ENCODE data around the gene TPGS2.

Gene TPGS2

GRCh38 chr18:36792634-36793283, 36.0 kb downstream of the TPGS2 start:
- Histone ChIP-seq H3K4me1 (ENCODE audit: control insufficient read depth, insufficient read depth, low read length) (no peaks in the 10 kb centered on the region), H3K9ac (ENCODE audit: low read length) (no peak overlapping the region), H3K36me3 (ENCODE audit: control insufficient read depth, insufficient read depth, low read length) (peaks cover 10% of the 10 kb centered on the region), H3K4me3 (ENCODE audit: low read length) (no peak overlapping the region), H3K27ac (ENCODE audit: low read depth, low read length) (no peak overlapping the region), H3K27me3 (ENCODE audit: control insufficient read depth, insufficient read depth, low read length) (no peaks in the 10 kb centered on the region)

GRCh38 chr18:36786686-36787085, 42.1 kb downstream of the TPGS2 start:
- no peaks in the 10 kb centered on the region for H3K27me3 ChIP-seq (ENCODE audit: control insufficient read depth, insufficient read depth, low read length)
- H3K9ac ChIP-seq (ENCODE audit: low read length) = no peak overlapping the region
- peaks cover 3% of the 10 kb centered on the region for H3K36me3 ChIP-seq (ENCODE audit: control insufficient read depth, insufficient read depth, low read length)
- no peaks in the 10 kb centered on the region for H3K4me1 ChIP-seq (ENCODE audit: control insufficient read depth, insufficient read depth, low read length)
- no peak overlapping the region for H3K4me3 ChIP-seq (ENCODE audit: low read length)
- H3K27ac ChIP-seq (ENCODE audit: low read depth, low read length) = no peak overlapping the region

- no peaks in the 10 kb centered on the region for H3K4me1 ChIP-seq (ENCODE audit: control insufficient read depth, insufficient read depth, low read length)
- H3K27ac ChIP-seq (ENCODE audit: low read depth, low read length) = no peak overlapping the region
- H3K9ac ChIP-seq (ENCODE audit: low read length) = no peak overlapping the region
Measured at GRCh38 chr18:36783792-36784191, 45.0 kb downstream of the TPGS2 start.

GRCh38 chr18:36782710-36783109, 46.1 kb downstream of the TPGS2 start:
- no peak overlapping the region for H3K9ac ChIP-seq (ENCODE audit: low read length)
- no peak overlapping the region for H3K27ac ChIP-seq (ENCODE audit: low read depth, low read length)
- peaks cover 7% of the 10 kb centered on the region for H3K36me3 ChIP-seq (ENCODE audit: control insufficient read depth, insufficient read depth, low read length)
- no peaks in the 10 kb centered on the region for H3K4me1 ChIP-seq (ENCODE audit: control insufficient read depth, insufficient read depth, low read length)
- H3K27me3 ChIP-seq (ENCODE audit: control insufficient read depth, insufficient read depth, low read length) = no peaks in the 10 kb centered on the region
- H3K4me3 ChIP-seq (ENCODE audit: low read length) = no peak overlapping the region

More at GRCh38 chr18:36783792-36784191, 45.0 kb downstream of the TPGS2 start:
- H3K27me3 ChIP-seq (ENCODE audit: control insufficient read depth, insufficient read depth, low read length) = no peaks in the 10 kb centered on the region
- H3K4me3 ChIP-seq (ENCODE audit: low read length) = no peak overlapping the region
- peaks cover 7% of the 10 kb centered on the region for H3K36me3 ChIP-seq (ENCODE audit: control insufficient read depth, insufficient read depth, low read length)

GRCh38 chr18:36780748-36781147, 48.1 kb downstream of the TPGS2 start:
- no peaks in the 10 kb centered on the region for H3K4me1 ChIP-seq (ENCODE audit: control insufficient read depth, insufficient read depth, low read length)
- no peak overlapping the region for H3K27ac ChIP-seq (ENCODE audit: low read depth, low read length)
- peaks cover 7% of the 10 kb centered on the region for H3K36me3 ChIP-seq (ENCODE audit: control insufficient read depth, insufficient read depth, low read length)
- no peak overlapping the region for H3K4me3 ChIP-seq (ENCODE audit: low read length)
- no peaks in the 10 kb centered on the region for H3K27me3 ChIP-seq (ENCODE audit: control insufficient read depth, insufficient read depth, low read length)
- H3K9ac ChIP-seq (ENCODE audit: low read length) = no peak overlapping the region

GRCh38 chr18:36777566-36777965, 51.2 kb downstream of the TPGS2 start:
- no peak overlapping the region for H3K9ac ChIP-seq (ENCODE audit: low read length)
- no peak overlapping the region for H3K4me3 ChIP-seq (ENCODE audit: low read length)
- H3K4me1 ChIP-seq (ENCODE audit: control insufficient read depth, insufficient read depth, low read length) = no peaks in the 10 kb centered on the region
- H3K27ac ChIP-seq (ENCODE audit: low read depth, low read length) = no peak overlapping the region
- H3K36me3 ChIP-seq (ENCODE audit: control insufficient read depth, insufficient read depth, low read length) = peaks cover 7% of the 10 kb centered on the region
- no peaks in the 10 kb centered on the region for H3K27me3 ChIP-seq (ENCODE audit: control insufficient read depth, insufficient read depth, low read length)

GRCh38 chr18:36776650-36777049, 52.2 kb downstream of the TPGS2 start:
- H3K27ac ChIP-seq (ENCODE audit: low read depth, low read length) = no peak overlapping the region
- peaks cover 7% of the 10 kb centered on the region for H3K36me3 ChIP-seq (ENCODE audit: control insufficient read depth, insufficient read depth, low read length)
- no peak overlapping the region for H3K9ac ChIP-seq (ENCODE audit: low read length)
- H3K4me3 ChIP-seq (ENCODE audit: low read length) = no peak overlapping the region
- no peaks in the 10 kb centered on the region for H3K4me1 ChIP-seq (ENCODE audit: control insufficient read depth, insufficient read depth, low read length)
- H3K27me3 ChIP-seq (ENCODE audit: control insufficient read depth, insufficient read depth, low read length) = no peaks in the 10 kb centered on the region

- H3K27me3 ChIP-seq (ENCODE audit: control insufficient read depth, insufficient read depth, low read length) = no peaks in the 10 kb centered on the region
- H3K4me3 ChIP-seq (ENCODE audit: low read length) = no peak overlapping the region
- no peak overlapping the region for H3K27ac ChIP-seq (ENCODE audit: low read depth, low read length)
- peaks cover 3% of the 10 kb centered on the region for H3K36me3 ChIP-seq (ENCODE audit: control insufficient read depth, insufficient read depth, low read length)
- H3K9ac ChIP-seq (ENCODE audit: low read length) = no peak overlapping the region
- no peaks in the 10 kb centered on the region for H3K4me1 ChIP-seq (ENCODE audit: control insufficient read depth, insufficient read depth, low read length)
Measured at GRCh38 chr18:36775396-36775795, 53.4 kb downstream of the TPGS2 start.

- no peaks in the 10 kb centered on the region for H3K4me1 ChIP-seq (ENCODE audit: control insufficient read depth, insufficient read depth, low read length)
- H3K27ac ChIP-seq (ENCODE audit: low read depth, low read length) = no peak overlapping the region
- no peak overlapping the region for H3K4me3 ChIP-seq (ENCODE audit: low read length)
- no peaks in the 10 kb centered on the region for H3K27me3 ChIP-seq (ENCODE audit: control insufficient read depth, insufficient read depth, low read length)
- H3K36me3 ChIP-seq (ENCODE audit: control insufficient read depth, insufficient read depth, low read length) = no peaks in the 10 kb centered on the region
- no peak overlapping the region for H3K9ac ChIP-seq (ENCODE audit: low read length)
Measured at GRCh38 chr18:36772241-36772723, 56.5 kb downstream of the TPGS2 start.

- Histone ChIP-seq H3K9ac (ENCODE audit: low read length) (no peak overlapping the region), H3K27me3 (ENCODE audit: control insufficient read depth, insufficient read depth, low read length) (no peaks in the 10 kb centered on the region), H3K36me3 (ENCODE audit: control insufficient read depth, insufficient read depth, low read length) (no peaks in the 10 kb centered on the region), H3K27ac (ENCODE audit: low read depth, low read length) (no peak overlapping the region), H3K4me1 (ENCODE audit: control insufficient read depth, insufficient read depth, low read length) (no peaks in the 10 kb centered on the region), H3K4me3 (ENCODE audit: low read length) (no peak overlapping the region)
Measured at GRCh38 chr18:36771245-36771644, 57.6 kb downstream of the TPGS2 start.

- H3K4me3 ChIP-seq (ENCODE audit: low read length) = no peak overlapping the region
- H3K4me1 ChIP-seq (ENCODE audit: control insufficient read depth, insufficient read depth, low read length) = no peaks in the 10 kb centered on the region
- no peak overlapping the region for H3K27ac ChIP-seq (ENCODE audit: low read depth, low read length)
- no peak overlapping the region for H3K9ac ChIP-seq (ENCODE audit: low read length)
- H3K36me3 ChIP-seq (ENCODE audit: control insufficient read depth, insufficient read depth, low read length) = no peaks in the 10 kb centered on the region
- H3K27me3 ChIP-seq (ENCODE audit: control insufficient read depth, insufficient read depth, low read length) = no peaks in the 10 kb centered on the region
Measured at GRCh38 chr18:36770315-36770946, 58.4 kb downstream of the TPGS2 start.

- no peak overlapping the region for H3K27ac ChIP-seq (ENCODE audit: low read depth, low read length)
- no peak overlapping the region for H3K9ac ChIP-seq (ENCODE audit: low read length)
- H3K27me3 ChIP-seq (ENCODE audit: control insufficient read depth, insufficient read depth, low read length) = no peaks in the 10 kb centered on the region
- H3K36me3 ChIP-seq (ENCODE audit: control insufficient read depth, insufficient read depth, low read length) = no peaks in the 10 kb centered on the region
- H3K4me1 ChIP-seq (ENCODE audit: control insufficient read depth, insufficient read depth, low read length) = no peaks in the 10 kb centered on the region
- H3K4me3 ChIP-seq (ENCODE audit: low read length) = no peak overlapping the region
Measured at GRCh38 chr18:36769611-36770314, 59.0 kb downstream of the TPGS2 start.

Measured in rectal smooth muscle tissue (tissue), 1 donor.